Spleen (tissue), 7 donors: ENCODE data around the gene TAC1.

Source experiments
- POLR2A ChIP-seq, 3 donors: fragments of 450-650 bp; IDR thresholded peaks; one replicate each; pipeline ENCODE4 v1.5.1; 2017; ENCODE audit warnings: antibody characterized with exemption in 3 of 3, mild to moderate bottlenecking in 1 of 3
- POLR2AphosphoS5 ChIP-seq, 3 donors: sonication (generic); formaldehyde crosslinking; IDR thresholded peaks; one replicate each; pipeline ENCODE4 v1.5.1; 2017; ENCODE audit warnings: antibody characterized with exemption in 3 of 3
- TF ChIP-seq, protein P1 (sequence below), 11 experiments: fragments of 200-600 bp in 7 of 11; fragments of 450-650 bp in 4 of 11; sonication (generic) in 4 of 11; IDR thresholded peaks in 8 of 11; conservative IDR thresholded peaks in 3 of 11; 1 replicate in 7 of 11; 2 replicates in 4 of 11; pipeline versions ENCODE4 v1.4.0 to v1.8.0; 2016 to 2021; ENCODE audit warnings: antibody characterized with exemption in 11 of 11, inconsistent platforms in 4 of 11, mild to moderate bottlenecking in 1 of 11
- donor health status: DM: no; HTN: no; CAD: no; lungs with moderate emphysema.
- donor health status: DM: no; HTN: no; CAD: no.
- donor health status: DM: no; HTN: no; CAD: no.

DNA sequence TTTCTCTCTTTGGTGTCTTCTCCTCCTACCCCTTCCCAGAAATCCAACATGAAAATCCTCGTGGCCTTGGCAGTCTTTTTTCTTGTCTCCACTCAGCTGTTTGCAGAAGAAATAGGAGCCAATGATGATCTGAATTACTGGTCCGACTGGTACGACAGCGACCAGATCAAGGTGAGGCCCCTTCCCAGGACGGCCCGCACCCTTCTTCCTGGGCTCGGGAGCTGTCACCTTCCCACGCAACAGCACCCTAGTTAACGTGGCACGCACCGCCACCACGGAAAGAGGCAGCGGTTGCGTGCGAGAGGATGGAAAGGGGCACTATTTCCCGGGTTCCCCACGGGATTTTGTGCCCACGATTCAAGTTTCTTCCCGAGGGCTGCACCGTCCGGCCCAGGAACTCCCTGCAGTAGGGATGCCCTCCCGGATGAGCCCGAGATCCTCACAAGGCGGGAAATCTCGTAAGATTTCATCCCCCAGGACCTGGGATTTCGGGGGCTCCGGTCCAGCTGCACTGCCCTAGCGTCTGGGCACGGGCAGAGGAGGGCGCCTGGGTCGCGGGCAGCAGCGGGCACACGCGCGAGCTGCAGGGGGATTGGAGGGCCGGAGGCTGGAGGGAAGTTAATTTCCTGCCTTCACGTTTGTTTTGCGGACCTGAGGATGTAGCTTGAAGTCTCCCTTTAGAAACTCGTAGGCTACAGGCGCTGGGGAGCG is 834 bp downstream of the TAC1 start:
- TF ChIP-seq POLR2AphosphoS5 (IDR thresholded peaks at IDR 0.05) (no peak), POLR2A (IDR thresholded peaks at IDR 0.05) (no peak)
- TF ChIP-seq, protein P1, sequence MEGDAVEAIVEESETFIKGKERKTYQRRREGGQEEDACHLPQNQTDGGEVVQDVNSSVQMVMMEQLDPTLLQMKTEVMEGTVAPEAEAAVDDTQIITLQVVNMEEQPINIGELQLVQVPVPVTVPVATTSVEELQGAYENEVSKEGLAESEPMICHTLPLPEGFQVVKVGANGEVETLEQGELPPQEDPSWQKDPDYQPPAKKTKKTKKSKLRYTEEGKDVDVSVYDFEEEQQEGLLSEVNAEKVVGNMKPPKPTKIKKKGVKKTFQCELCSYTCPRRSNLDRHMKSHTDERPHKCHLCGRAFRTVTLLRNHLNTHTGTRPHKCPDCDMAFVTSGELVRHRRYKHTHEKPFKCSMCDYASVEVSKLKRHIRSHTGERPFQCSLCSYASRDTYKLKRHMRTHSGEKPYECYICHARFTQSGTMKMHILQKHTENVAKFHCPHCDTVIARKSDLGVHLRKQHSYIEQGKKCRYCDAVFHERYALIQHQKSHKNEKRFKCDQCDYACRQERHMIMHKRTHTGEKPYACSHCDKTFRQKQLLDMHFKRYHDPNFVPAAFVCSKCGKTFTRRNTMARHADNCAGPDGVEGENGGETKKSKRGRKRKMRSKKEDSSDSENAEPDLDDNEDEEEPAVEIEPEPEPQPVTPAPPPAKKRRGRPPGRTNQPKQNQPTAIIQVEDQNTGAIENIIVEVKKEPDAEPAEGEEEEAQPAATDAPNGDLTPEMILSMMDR (IDR thresholded peaks at IDR 0.05 in 8 of 11, conservative IDR thresholded peaks at IDR 0.05 in 3 of 11): no peak
